CD4-positive, alpha-beta T cell treated with Interleukin-2 at 100 ng/mL for 4 hours (primary cell): ENCODE measurements around the gene EYS.

Source experiments
- DNase-seq: peaks from one replicate; pipeline ENCODE4 v3.0.0-alpha.2; 2020; ENCODE audit warnings: low spot score

EYS gene

GRCh38 chr6:64122712-64123375, 1584.2 kb downstream of the EYS start:
- DNase-seq = no peak

DNA sequence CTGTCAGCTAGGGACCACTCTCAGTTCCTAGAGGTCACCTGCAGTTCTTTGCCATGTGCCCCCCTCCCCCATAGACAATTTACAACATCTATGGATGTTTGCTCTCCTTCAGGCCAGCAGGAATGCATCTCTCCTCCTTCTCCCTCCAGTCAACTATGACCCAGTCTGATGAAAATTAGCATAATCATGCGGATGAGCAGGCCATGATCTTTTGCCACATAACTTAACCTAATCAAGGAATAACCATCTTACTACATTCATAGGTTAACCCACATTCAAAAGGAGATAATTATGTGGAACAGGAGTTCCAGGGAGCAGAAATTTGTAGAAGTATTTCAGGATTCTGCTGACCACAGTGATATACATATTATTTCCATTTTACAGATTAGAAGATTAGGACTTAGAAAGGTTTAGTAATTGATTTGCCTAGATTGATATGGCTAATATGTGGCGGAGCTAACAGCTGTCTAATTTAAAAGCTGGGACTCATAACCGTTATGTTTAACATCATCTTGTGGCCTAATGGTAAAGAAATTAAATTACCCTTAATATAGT, 1585.9 kb downstream of the EYS start:
- DNase-seq = no peak

DNA sequence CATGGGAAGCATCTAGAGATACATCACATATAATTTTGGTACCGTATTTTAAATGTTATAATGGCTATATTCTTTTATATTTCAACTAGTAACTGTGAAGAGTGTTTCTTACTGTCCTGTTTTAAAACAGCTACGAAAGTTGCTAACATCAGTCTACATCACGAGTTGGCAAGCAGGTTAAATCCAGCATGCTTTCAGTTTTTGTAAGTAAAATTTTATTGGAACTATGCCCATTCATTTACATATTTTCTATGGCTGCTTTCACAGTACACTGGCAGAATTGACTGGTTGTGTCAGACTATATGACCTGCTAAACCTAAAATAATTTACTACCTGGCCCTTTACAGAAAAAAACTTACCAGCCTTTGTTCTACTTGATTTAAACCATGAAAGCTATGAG, 1593.3 kb downstream of the EYS start:
- no peak for DNase-seq

DNA sequence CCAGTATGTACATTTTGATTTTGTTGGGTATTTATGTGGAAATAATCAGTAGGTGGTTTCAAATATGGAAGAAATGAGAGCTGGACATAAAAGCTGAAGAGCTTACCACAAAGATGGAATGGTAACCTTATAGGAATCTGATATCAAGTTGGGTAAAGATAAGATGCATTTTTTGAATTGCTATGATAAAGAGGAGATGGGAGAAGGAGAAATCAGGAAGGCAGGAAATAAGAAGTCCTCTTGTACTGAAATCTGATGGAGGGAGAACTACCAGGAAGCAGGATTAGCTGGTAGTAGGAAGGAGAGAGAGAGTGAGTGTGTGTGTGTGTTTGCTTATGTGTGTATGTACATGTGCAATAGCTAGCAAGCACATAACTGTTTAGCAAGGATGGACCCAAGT, 1603.0 kb downstream of the EYS start:
- no peak for DNase-seq

- DNase-seq = no peak
These were observed 1603.5 kb downstream of the EYS start for GRCh38 chr6:64103480-64103879.

DNA sequence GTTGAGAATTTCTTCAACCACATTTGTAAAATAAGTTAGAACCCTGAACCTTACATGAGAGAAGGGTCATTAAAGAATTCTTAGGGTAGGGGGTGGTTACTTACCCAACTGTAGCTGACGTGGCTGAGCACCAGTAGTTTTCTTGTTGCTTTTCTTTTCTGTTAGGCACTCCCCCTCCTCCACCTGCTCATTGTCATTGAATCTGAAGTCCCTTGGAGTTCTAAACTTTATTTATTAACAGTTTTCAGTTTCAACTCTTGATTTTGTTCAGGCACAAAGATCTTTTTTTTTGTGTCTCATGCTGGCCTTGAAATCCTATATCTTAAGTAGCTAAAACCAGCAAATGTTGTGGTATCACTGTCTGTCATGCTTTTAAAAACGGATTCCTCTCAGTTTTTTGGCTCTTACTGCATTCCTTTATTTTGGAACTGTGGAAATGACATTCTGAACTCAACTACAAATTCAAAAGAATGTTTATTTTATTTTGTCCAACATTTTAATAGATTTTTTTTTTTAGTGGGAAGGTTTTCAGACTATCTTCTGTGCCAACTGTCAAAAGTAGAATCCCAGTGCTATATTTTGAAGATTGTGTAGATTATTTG, 1606.2 kb downstream of the EYS start:
- DNase-seq = no peak

GRCh38 chr6:64090352-64090751, 1616.7 kb downstream of the EYS start:
- no peak for DNase-seq

GRCh38 chr6:64085126-64085525, 1621.9 kb downstream of the EYS start:
- no peak for DNase-seq

- no peak for DNase-seq
These were observed 1622.8 kb downstream of the EYS start for GRCh38 chr6:64084185-64084663.

DNA sequence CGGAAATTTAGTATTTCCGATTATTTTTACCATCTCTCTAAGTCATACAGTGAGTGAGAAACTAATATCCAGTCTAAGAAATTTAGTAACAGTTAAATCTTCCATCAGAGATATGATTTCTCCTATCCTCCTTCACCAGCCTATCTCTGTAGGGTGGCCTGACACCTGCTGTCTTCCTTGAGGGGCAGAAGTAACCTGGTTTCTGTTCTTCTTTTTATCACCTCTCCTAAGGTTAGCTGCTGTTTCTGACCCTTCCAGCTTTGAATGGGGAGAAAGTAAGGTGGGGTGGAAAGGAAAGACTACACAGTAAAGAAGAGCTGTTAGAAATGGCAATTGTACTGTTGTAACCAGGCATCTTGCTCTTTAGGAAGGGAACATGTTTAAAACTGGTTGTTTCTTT, 1623.8 kb downstream of the EYS start:
- DNase-seq = no peak

DNA sequence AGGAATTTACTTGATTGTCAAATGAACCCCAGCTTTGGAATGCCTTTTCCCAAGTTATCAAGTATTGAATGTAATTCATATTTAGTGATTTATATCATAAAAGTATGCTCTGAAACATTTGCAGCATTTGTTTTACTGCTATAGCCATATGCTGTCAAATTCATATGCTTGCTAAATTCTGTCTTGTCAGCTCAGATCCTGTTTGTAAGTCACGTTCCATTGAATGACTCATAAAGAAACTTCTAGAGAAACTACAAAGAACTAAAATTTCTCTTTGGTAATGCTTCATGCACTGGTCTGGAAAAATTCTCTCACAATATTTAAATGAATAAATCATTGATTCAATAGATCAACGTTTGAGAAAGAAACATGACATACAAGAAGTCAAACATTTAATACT, 1625.6 kb downstream of the EYS start:
- DNase-seq = no peak

GRCh38 chr6:64074981-64075380, 1632.0 kb downstream of the EYS start:
- no peak for DNase-seq

- DNase-seq = no peak
These were observed 1634.3 kb downstream of the EYS start for GRCh38 chr6:64072686-64073085.

- DNase-seq = no peak
These were observed 1642.1 kb downstream of the EYS start for GRCh38 chr6:64064919-64065318.

GRCh38 chr6:64062960-64063683, 1643.9 kb downstream of the EYS start:
- no peak for DNase-seq

- DNase-seq = no peak
These were observed 1652.2 kb downstream of the EYS start for GRCh38 chr6:64054861-64055260.

- DNase-seq = no peak
These were observed 1656.4 kb downstream of the EYS start for GRCh38 chr6:64050590-64050989.

DNA sequence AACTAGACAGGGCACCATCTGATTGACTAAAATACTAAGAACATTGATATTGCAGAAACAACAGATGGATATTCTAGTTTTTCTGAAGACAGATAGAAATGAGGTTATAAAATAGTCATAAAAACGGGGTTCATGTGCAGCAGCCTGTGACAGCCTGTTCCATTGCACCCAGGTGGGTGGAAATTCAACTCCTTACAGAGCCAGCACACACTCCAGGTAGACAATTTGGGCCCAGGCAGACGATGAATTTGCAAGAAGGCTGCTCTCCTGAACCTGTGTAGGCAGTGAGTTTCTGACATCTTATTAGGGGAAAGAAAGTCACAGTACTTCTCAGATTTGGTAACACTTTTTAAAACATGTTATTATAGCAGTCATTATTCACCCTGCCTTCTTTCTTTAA, 1657.3 kb downstream of the EYS start:
- DNase-seq = no peak

DNA sequence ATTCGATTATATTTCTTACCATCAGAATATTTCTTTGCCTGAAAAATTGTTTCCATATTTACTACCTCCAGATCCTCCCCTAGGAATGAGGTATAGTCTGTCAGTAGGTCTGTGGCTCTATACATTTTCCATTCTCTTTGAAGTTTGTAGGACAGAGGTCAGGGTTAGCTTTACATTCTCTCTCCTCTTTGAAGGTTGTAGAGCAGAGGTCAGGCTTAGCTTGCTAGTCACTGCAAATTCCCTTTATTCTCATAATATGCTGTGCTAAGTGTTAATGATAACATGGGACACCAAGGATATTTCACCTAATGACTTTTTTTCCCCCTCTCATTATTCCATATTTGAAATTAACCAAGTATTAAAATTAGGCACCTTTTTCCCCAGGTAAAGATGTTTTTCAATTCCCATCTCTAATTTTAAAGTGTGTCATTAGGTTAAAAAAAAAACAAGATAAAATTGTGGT, 1660.2 kb downstream of the EYS start:
- no peak for DNase-seq

DNA sequence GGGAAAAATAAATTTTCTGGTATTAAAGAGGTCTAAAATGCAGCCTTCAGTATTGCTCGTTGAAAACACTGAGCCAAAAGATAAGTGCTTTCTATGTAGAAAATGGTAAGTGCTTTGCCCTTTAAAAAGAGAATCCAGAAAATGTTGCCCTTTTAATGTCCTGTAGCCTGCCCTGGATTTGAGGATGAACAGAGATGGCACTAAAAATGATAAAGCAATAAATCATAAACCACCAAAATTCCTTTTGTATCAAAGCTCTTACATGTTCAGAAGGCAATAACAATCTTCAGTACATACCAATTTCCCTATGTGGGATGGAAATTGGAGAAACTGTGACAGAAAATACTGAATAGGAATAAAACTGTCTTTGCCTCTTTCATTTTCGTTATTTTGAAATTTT, 1665.7 kb downstream of the EYS start:
- DNase-seq = no peak

DNA sequence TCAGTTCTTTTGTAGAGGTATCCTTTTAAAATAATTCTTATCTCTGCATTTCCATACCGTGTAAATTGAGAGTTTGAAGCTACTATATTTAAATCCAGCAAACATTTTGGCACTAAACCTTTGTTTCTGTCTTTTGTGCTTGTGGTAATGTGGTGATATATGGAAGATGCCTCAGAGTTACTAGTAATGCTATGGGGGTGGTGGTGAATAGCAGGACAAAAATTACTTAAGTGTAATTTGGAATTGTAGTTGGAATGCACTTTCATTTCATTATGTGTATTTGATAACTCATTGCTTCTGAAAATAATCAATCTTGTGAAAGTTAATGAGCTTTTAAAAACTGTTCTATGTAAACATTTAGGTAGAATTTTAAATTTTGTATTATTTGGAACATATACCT, 1666.9 kb downstream of the EYS start:
- DNase-seq = no peak

- no peak for DNase-seq
These were observed 1669.6 kb downstream of the EYS start for GRCh38 chr6:64037427-64037826.
